ENCODE data around the gene FBLN5.

- TF ChIP-seq EZH2 (IDR thresholded peaks at IDR 0.05; ENCODE audit: borderline replicate concordance, low read depth, low read length, severe bottlenecking) (no peak), CTCF (IDR thresholded peaks at IDR 0.05; ENCODE audit: extremely low read depth in 1 of 2, insufficient read depth in 1 of 2, low read depth in 1 of 2, low read length in 2 of 2) (no peak), POLR2A (IDR thresholded peaks at IDR 0.05; ENCODE audit: low read depth, low read length) (no peak), GATA2 (IDR thresholded peaks at IDR 0.05; ENCODE audit: insufficient read depth, insufficient read length, low read depth, low read length) (no peak), MAX (IDR thresholded peaks at IDR 0.05; ENCODE audit: insufficient read depth, insufficient read length) (no peak), MYC (IDR thresholded peaks at IDR 0.05; ENCODE audit: low read depth, low read length) (no peak), POLR2AphosphoS5 (IDR thresholded peaks at IDR 0.05; ENCODE audit: insufficient read depth, low read depth, low read length) (no peak), JUN (IDR thresholded peaks at IDR 0.05; ENCODE audit: borderline replicate concordance, insufficient read depth, insufficient read length, low read depth) (no peak)
Measured at GRCh38 chr14:91925727-91926121, 21.8 kb downstream of the FBLN5 start.

Data from endothelial cell of umbilical vein (primary cell).